ENCODE results near the gene ELAVL4.
"Not testable (repeated sequence)": the region's sequence is repeated elsewhere in the genome, so short reads cannot be mapped to it uniquely, and the experiment has no call there.

GRCh38 chr1:50166351-50166750, 57.6 kb downstream of the ELAVL4 start:
- not testable (repeated sequence) for TF ChIP-seq CTCF, POLR2A (IDR thresholded peaks at IDR 0.05)
